Posterior vena cava (tissue), 2 donors: ENCODE data around the gene KCNK7. TPM values are rescaled to one million over a fixed set of nuclear protein-coding genes. Genes with fewer than 3 reads are reported as not detected.
"Not testable (repeated sequence)": the region's sequence is repeated elsewhere in the genome, so short reads cannot be mapped to it uniquely, and the experiment has no call there.

Experiments
- DNase-seq: peaks from one replicate; pipeline ENCODE4 v3.0.0-alpha.2; 2020; ENCODE audit warnings: low spot score
- intact Hi-C, 2 donors: fragments of 100-400 bp; cut with DNase I; formaldehyde crosslinking; loops; one replicate each; pipeline versions ENCODE4 v1.14.1 to v1.14.2; 2022 to 2023
- total RNA-seq, 2 donors: library from RNA; stranded (reverse); fragmentation: NEBNext Ultra II Directional; extraction: Animal tissue kit (Norgen Biotek cat#: 25700); gene quantifications; one replicate each; pipeline ENCODE4 v1.2.1, GENCODE V29; 2021
- donor health status: DM: yes; HTN: yes; CAD: no.
- donor health status: DM: yes; HTN: yes; CAD: no.

The KCNK7 gene
- total RNA-seq, 2 donors from 2014 or later = 0.65 to 0.71 TPM

GRCh38 chr11:65565624-65566453, 29.8 kb downstream of the KCNK7 start:
- intact Hi-C loops = no loop called here
- no peak for DNase-seq

- intact Hi-C loops, DNase-seq: not testable (repeated sequence)
Measured at GRCh38 chr11:65564879-65565559, 30.6 kb downstream of the KCNK7 start.

DNA sequence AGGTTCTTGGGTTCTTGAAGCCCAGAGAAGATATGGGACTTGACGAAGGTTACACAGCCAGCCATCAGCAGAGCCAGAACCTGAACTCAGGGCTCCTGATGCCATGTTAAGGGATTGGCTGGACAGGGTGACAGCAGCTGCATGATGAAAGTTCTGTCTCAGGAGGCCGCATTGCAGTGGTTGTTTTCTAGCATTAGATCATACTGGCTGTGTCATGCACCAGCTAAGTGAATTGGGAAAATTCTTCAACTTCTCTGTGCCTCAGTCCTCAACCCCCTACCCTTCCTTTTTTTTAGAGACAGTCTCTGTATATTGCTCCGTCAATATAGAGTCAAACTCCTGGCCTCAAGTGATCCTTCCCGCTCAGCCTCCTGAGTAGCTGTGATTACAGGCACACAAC, 32.0 kb downstream of the KCNK7 start:
- no peak for DNase-seq
- intact Hi-C loops = no loop called here

DNA sequence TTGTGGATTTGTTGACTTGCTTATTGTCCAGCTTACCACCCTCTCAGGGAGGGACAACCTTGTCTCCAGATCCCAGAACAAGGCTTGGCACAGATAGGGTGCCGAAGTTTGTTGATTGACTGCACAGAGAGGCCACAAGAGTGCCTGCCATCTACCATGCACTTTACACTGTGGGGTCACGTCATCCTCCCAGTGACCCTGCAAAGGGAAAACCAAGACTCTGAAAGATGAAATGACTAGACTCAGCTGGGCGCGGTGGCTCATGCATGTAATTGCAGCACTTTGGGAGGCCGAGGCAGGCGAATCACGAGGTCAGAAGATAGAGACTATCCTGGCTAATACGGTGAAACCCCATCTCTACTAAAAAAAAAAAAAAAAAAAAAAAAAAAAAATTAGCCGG, 32.8 kb downstream of the KCNK7 start:
- DNase-seq = no peak
- intact Hi-C loops = no loop called here

DNA sequence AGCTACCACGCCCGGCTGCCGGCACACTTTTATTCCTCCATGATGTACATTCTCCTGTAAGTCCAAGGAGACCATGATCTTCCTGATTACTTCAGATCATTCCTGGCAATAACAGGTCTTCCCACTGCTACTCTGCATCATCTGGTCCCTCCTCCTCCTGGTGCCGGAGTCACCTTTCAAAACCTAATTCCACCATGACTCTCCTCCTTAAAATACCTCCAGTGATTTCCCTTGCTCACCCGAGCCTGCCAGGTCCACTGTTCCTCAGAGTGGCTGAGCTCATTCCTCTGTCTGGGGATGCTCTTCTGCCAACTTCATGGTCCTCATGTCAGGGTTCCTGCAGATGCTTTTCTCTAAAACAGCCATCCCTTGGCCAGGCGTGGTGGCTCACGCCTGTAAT, 33.6 kb downstream of the KCNK7 start:
- intact Hi-C loops = no loop called here
- DNase-seq = no peak

DNA sequence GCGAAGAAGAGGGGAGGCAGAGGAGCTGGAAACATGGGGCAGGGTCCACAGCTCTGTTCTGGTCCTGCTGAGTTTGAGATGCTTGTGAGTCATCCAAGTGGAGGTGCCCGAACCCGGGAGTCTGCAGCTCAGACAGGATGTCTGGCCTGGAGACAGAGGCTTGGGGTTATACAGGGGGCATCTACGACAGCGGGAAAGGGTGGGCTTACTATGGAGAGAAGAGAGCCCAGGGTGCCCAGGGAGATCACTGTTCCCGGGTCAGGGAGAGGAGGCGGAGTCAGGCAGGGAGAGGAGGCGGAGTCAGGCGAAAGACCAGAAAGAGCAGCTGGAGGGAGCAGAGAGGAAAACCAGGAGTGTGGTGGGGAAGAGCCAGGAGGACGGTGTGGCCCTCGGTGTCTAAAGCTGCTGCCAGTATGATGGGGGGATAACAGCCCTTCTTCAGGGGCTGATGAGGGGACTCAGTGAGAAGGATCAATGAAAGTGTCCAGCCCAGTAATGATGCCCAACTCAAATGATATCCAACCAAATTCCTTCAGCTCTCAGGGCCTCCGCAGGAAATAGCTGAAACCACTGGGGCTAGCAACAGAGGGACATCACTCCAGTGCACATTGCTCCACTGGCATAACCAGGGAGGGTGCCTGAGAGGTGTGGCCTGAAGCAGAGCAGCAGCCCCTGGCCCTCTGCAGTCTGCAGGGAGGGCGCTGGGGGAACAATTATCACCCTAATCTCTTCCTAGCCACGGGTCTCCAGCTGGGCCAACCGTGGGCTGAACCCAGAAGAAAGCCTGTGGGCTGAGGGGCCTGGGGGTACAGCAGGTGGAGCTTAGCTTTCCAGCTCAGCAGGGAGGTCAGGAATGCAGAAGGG, 34.8 kb downstream of the KCNK7 start:
- DNase-seq = no peak
- intact Hi-C loops = no loop called here

- no peak for DNase-seq
- intact Hi-C loops = loop anchor here in 1 of 2 donors (5.0 kb wide), 1 partner anchor 402 kb away; the partner anchor contains the start of gene SART1
Measured at GRCh38 chr11:65559951-65560537, 35.6 kb downstream of the KCNK7 start.

GRCh38 chr11:65559535-65559934, 36.1 kb downstream of the KCNK7 start:
- DNase-seq = no peak
- intact Hi-C loops = loop anchor here in 1 of 2 donors (5.0 kb wide), 1 partner anchor 403 kb away; the partner anchor contains the start of gene SART1

DNA sequence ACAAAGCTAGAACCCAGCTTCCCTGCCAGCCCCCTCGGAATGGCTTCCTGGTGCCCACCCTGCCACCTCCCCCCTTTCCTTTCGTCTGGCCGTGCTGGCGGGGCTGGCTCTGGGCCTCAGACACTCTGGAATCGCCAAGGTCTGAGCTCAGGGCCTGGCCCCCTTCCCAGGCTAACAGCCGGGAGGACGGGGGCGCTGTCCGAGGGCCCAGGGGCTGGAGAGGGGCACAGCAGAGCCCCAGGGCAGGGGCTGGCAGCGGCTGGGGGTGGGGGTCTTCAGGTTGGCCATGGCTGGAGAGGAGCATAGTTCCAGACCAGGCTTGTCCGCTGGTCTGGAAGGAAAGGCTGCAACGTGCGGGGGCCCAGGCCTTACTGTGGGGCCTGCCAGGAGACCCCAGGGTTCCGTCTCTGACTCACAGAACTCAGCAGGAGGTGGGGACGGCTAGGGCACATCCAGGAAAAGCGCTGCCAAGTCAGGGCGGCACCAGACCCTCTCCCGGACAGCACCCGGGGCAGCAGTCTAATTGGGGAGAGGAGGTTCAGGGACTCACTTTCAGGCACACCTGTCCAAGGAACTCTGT, 36.6 kb downstream of the KCNK7 start:
- DNase-seq = no peak
- intact Hi-C loops = loop anchor here in 1 of 2 donors (5.0 kb wide), 1 partner anchor 403 kb away; the partner anchor contains the start of gene SART1

DNA sequence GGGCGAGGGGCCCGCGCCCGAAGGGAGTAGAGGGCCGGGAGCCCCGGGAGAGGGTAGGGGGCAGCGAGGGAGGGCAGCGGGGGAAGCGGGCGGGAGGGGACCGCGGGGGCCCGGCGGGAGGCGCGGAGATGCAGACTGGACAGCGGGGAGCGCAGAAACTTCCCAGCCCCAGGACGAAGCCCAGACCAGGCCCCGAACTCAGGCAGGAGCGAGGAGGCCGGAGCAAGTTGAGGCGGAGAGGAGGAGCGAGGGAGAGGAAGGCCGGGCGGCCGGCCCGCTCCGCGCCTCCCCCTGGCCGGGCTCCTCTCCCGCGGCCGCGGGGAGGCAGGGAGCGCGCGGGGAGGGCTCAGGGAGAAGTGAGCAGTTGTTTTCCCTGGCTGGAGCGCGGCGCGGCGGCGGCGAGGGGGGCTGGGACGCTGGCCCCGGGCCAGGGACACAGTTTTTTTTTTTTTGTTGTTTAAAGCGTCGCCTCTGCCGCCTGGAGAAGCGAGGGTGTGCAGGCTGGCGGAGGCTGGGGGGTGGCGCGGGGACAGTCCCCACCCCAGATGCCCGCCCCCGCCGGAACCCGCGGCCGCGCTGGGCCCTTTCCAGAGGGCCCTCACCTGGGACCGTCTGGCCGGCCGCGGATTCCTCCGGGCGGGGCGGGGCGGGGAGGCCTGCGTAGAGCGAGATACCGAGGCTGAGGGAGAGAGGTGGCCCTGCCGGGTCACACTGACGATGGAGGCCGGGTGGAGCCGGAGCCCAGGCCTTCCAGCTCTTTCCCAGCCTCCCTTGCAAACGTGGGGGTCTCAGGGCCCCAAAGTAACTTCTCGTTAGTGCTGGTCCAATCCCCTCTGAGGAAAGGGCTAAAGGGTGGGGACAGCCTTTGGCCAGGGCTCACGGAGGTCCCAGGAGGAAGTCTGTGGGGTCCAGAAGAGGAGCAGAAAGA, 37.3 kb downstream of the KCNK7 start, which contains the start of gene LTBP3:
TSS of gene LTBP3 (minus strand) at position 358 of the 928 bp plus-strand sequence. CDS start 400 bp downstream, outside the sequence.
- intact Hi-C loops = loop anchor here in 1 of 2 donors (5.0 kb wide), 1 partner anchor 404 kb away; the partner anchor contains the start of gene SART1
- DNase-seq = peak; percentile 94

- no peak for DNase-seq
- intact Hi-C loops = loop anchor here in 1 of 2 donors (5.0 kb wide), 1 partner anchor 405 kb away; the partner anchor contains the start of gene SART1
Measured at GRCh38 chr11:65557280-65558001, 38.2 kb downstream of the KCNK7 start.

DNA sequence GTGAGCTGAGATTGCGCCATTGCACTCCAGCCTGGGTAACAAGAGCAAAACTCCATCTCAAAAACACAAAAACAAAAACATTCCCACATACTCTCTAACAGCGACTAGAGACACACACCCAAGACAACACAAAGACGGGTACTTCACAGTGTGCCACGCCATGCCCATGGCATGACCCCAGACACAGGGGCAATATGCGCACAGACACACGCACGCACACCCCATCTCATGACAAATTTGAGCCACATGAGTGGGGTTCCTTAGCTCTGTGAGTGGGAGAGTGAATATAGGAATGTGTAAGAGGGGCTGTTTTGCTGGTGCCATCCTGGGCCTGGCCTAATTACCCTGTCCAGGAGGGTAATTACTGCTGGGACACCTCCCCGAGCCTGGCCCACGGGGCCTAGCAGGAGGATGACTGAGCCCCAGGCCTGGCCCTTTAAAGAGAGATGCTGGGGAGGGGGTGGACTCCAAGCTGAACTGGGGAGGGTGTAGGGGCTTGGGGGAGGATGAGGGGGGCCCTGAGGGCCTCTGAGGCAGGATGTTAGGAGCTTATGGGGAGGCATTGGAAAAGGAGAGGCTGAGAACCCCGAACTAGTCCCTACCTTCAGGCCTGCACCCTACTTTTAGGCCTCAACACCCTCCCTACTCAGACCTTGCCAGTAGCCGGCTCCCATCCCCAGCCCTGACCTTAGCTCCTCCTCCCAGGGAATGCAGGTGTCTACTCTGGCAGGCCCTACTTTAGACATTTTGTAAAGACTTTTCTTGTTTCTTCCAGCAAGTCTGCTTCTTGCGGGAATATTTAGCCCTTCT, 38.9 kb downstream of the KCNK7 start:
- intact Hi-C loops = loop anchor here in 1 of 2 donors (5.0 kb wide), 1 partner anchor 406 kb away; the partner anchor contains the start of gene SART1
- DNase-seq = no peak

DNA sequence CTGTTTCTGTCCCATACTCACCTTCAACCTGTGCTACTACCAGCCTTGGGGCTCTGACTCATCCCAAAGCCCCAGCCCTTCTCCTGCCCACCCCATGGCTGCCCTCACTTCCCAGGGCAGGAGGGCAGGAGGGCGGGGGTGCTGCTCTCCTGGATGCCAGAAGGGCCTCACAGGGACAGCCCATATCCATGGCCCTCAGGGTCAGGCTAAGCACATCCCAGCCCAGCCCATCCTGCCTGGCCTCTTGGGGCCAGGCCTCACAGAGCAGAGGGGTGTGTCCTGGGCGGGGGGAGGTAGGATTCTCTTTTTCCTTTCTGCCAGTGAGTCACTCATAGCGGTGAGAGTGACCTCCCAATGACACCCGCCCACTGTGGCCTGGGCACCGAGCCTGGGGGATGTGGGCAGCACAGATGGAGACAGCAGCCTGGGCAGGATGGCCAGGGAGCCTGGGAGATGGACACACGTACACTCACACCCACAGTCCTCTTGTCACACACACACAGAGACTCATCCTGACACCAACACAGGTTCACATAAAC, 39.8 kb downstream of the KCNK7 start:
- intact Hi-C loops = loop anchor here in 1 of 2 donors (5.0 kb wide), 1 partner anchor 407 kb away; the partner anchor contains the start of gene SART1
- DNase-seq = peak; percentile 93

DNA sequence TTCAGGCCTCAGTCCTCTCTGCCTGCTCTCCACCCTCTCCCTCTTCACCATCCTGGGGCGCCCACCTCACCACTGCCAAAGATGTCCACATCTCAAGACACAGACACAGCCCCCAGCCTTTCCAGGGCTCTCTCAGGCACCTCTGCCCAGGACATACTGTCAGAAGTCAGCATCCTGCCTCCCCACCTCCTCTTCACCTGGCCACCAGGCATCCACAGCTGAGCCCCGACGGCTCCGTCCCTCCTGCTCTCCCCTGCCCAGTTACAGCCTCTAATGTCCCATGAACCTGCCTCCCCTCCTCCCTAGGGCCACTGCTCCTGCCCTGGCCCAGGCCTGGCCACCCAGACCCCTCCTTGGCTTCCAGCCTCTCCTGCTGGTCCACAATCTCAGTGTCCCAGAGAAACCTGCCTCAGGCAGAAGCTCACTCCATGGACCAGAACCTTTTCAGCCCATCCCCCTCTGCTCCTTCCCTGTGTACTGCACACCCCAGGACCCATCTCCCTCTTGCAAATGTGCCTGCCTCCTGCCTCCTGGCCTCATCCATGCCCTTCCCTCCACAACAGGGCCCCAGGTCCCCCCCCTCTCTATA, 40.7 kb downstream of the KCNK7 start:
- DNase-seq = no peak
- intact Hi-C loops = loop anchor here in 1 of 2 donors (5.0 kb wide), 1 partner anchor 407 kb away; the partner anchor contains the start of gene SART1
